CD4-positive, alpha-beta T cell (primary cell): Measurements from ENCODE around the gene STOM. TPM values are rescaled to one million over a fixed set of nuclear protein-coding genes. Genes with fewer than 3 reads are reported as not detected.

Source experiments
- ATAC-seq: fragments of 200-7000 bp; cut with Tn5 transposase; one replicate; pipeline ENCODE4 v1.10.0; 2022; ENCODE audit warnings: mild to moderate bottlenecking; ENCODE audit not compliant: poor library complexity
- CTCF ChIA-PET: fragments of 350-600 bp; sonication (Branson Sonifier 250); formaldehyde crosslinking; loops from one replicate; lab custom pipeline; 2021; ENCODE audit warnings: antibody characterized with exemption, inconsistent platforms; lab: Charles Lee
- POLR2A ChIA-PET: fragments of 350-600 bp; sonication (Branson Sonifier 250); formaldehyde crosslinking; loops from one replicate; lab custom pipeline; 2021; ENCODE audit warnings: antibody characterized with exemption, inconsistent platforms; lab: Charles Lee
- DNase-seq, 14 experiments: peaks; one replicate each; pipeline ENCODE4 v3.0.0-alpha.2; 2013 to 2020; ENCODE audit warnings: mixed read lengths in 2 of 14
- H3K27ac ChIP-seq, 2 donors: one replicate each; pipeline versions ENCODE4 v1.5.1 to v1.7.0; 2013; ENCODE audit warnings: low read length in 2 of 2, low read depth in 1 of 2, mild to moderate bottlenecking in 1 of 2
- H3K27me3 ChIP-seq, 2 experiments: 1 replicate in 1 of 2; 2 replicates in 1 of 2; pipeline versions ENCODE4 v1.6.1 to v1.7.0; 2013; ENCODE audit warnings: low read length in 2 of 2, control low read depth in 1 of 2, mild to moderate bottlenecking in 1 of 2, moderate library complexity in 1 of 2; ENCODE audit not compliant: insufficient read depth in 2 of 2, control insufficient read depth in 1 of 2
- H3K36me3 ChIP-seq: one replicate; pipeline ENCODE4 v1.6.1; 2013; ENCODE audit warnings: low read length, control low read depth; ENCODE audit not compliant: insufficient read depth
- H3K4me1 ChIP-seq: one replicate; pipeline ENCODE4 v1.6.1; 2013; ENCODE audit warnings: low read length, control low read depth; ENCODE audit not compliant: insufficient read depth
- H3K4me3 ChIP-seq: one replicate; pipeline ENCODE4 v1.5.1; 2013; ENCODE audit warnings: mild to moderate bottlenecking, low read length, moderate library complexity
- H3K9me3 ChIP-seq, 2 experiments: 1 replicate in 1 of 2; 2 replicates in 1 of 2; pipeline versions ENCODE4 v1.6.1 to v1.7.0; 2013; ENCODE audit warnings: low read length in 2 of 2, mild to moderate bottlenecking in 2 of 2, control low read depth in 1 of 2, moderate library complexity in 1 of 2; ENCODE audit not compliant: control insufficient read depth in 1 of 2, insufficient read depth in 1 of 2
- H3K27ac Mint-ChIP-seq: one replicate; pipeline ENCODE4 v1.8.0; 2020; ENCODE audit warnings: mixed read lengths
- H3K27me3 Mint-ChIP-seq: one replicate; pipeline ENCODE4 v1.8.0; 2021; ENCODE audit warnings: mixed read lengths
- H3K36me3 Mint-ChIP-seq: one replicate; pipeline ENCODE4 v1.8.0; 2021; ENCODE audit warnings: low read depth, mixed read lengths
- H3K4me1 Mint-ChIP-seq: one replicate; pipeline ENCODE4 v1.8.0; 2021; ENCODE audit warnings: low read depth, mixed read lengths
- H3K4me3 Mint-ChIP-seq: one replicate; pipeline ENCODE4 v1.8.0; 2020; ENCODE audit warnings: mild to moderate bottlenecking, mixed read lengths
- H3K9me3 Mint-ChIP-seq: one replicate; pipeline ENCODE4 v1.8.0; 2020; ENCODE audit warnings: mixed read lengths
- intact Hi-C, 2 experiments: fragments of 100-400 bp; cut with DNase I in 1 of 2; cut with micrococcal nuclease in 1 of 2; formaldehyde crosslinking; loops; one replicate each; pipeline versions ENCODE4 v1.15.1 to v1.9.0; 2023 to 2025; cut with DNase I, micrococcal nuclease
- total RNA-seq, 174 experiments: library from RNA in 2 of 174; stranded (reverse) in 2 of 174; gene quantifications; one replicate each; pipeline ENCODE4 v1.2.3 and lab custom pipeline; 2021 to 2026
- TF ChIP-seq, protein P1 (sequence below): fragments of 200-600 bp; IDR thresholded peaks from one replicate; pipeline ENCODE4 v1.8.0; 2022; ENCODE audit warnings: antibody characterized with exemption, mild to moderate bottlenecking

STOM gene
- total RNA-seq, 2 experiments from 2014 or later: 26.1 to 27.9 TPM

DNA sequence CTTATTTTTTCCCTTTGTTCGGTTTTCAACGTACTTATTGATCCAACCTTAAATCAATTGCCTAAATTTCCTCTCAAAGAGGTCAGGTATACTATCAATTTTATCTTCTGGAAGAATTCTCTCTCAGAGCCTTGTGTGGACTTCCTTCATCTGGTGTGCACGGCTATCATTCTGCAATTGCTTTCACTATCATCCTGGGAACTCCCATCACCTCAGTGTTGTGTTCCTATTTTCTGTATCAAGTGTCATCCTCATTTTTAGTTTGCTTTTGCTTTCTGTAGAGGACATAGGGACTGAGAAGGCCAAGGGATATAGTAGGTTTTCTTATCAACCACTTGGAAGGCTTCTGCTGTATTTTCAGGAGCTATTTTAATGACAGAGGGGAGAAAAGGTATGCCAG, 11.3 kb downstream of the STOM start:
- intact Hi-C loops: no loop called here
- Histone ChIP-seq H3K4me1 (peaks cover 42% of the 10 kb centered on the region), H3K4me3 (peak overlapping the region; percentile 7), H3K9me3 (no peaks in the 10 kb centered on the region), H3K27ac (peak overlapping the region in 1 of 2 donors; percentile 43), H3K27me3 (no peaks in the 10 kb centered on the region), H3K36me3 (peaks cover 13% of the 10 kb centered on the region)
- DNase-seq: peak in 3 of 14 experiments; percentile 55 to 76 (median 60)
- H3K36me3 Mint-ChIP-seq: peaks cover 5% of the 10 kb centered on the region
- peaks cover 61% of the 10 kb centered on the region for H3K4me1 Mint-ChIP-seq
- no peak for ATAC-seq
- ChIA-PET CTCF (interaction anchor here (1.8 to 1.9 kb wide), 2 partner anchors 9 to 39 kb away, joined by 5 to 11 read pairs; no protein-coding TSS in a partner anchor), POLR2A (interaction anchor here (1.6 kb wide), 1 partner anchor 9 kb away, joined by 5 read pairs; no protein-coding TSS in a partner anchor)
- peak overlapping the region; percentile 49 for H3K4me3 Mint-ChIP-seq
- TF ChIP-seq, protein P1, sequence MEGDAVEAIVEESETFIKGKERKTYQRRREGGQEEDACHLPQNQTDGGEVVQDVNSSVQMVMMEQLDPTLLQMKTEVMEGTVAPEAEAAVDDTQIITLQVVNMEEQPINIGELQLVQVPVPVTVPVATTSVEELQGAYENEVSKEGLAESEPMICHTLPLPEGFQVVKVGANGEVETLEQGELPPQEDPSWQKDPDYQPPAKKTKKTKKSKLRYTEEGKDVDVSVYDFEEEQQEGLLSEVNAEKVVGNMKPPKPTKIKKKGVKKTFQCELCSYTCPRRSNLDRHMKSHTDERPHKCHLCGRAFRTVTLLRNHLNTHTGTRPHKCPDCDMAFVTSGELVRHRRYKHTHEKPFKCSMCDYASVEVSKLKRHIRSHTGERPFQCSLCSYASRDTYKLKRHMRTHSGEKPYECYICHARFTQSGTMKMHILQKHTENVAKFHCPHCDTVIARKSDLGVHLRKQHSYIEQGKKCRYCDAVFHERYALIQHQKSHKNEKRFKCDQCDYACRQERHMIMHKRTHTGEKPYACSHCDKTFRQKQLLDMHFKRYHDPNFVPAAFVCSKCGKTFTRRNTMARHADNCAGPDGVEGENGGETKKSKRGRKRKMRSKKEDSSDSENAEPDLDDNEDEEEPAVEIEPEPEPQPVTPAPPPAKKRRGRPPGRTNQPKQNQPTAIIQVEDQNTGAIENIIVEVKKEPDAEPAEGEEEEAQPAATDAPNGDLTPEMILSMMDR: no peak
- no peaks in the 10 kb centered on the region for H3K27me3 Mint-ChIP-seq
- H3K27ac Mint-ChIP-seq: peak overlapping the region; percentile 55
- H3K9me3 Mint-ChIP-seq: no peaks in the 10 kb centered on the region

DNA sequence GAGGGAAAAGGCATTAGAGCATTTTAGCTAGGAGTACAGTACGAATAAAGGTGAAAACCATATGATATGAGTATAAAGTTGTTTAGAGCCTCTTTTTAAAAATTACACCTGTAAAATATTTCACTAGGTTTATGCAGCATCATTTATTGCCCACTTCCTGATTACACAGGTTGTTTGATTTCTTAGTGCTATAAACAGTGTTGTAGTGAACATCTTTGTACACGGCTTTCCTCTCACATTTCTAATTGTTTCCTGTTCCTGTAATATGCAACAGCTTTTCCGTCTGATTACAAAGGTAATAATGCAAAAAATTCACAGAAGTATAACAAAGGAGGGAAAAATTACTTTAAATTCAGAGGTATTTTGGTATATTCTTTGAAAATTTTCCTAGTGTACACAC, 13.0 kb downstream of the STOM start:
- Mint-ChIP-seq H3K4me3 (peak overlapping the region; percentile 61), H3K9me3 (no peaks in the 10 kb centered on the region), H3K27me3 (no peaks in the 10 kb centered on the region), H3K4me1 (peaks cover 58% of the 10 kb centered on the region), H3K36me3 (peaks cover 22% of the 10 kb centered on the region), H3K27ac (peak overlapping the region; percentile 65)
- ChIA-PET CTCF (interaction anchor here (1.8 kb wide), 1 partner anchor 8 kb away, joined by 5 read pairs; no protein-coding TSS in a partner anchor), POLR2A (interaction anchor here (1.0 kb wide), 1 partner anchor 12 kb away, joined by 4 read pairs; no protein-coding TSS in a partner anchor)
- no peak overlapping the region for H3K27ac ChIP-seq
- no peaks in the 10 kb centered on the region for H3K27me3 ChIP-seq
- peaks cover 19% of the 10 kb centered on the region for H3K36me3 ChIP-seq
- intact Hi-C loops: no loop called here
- H3K4me1 ChIP-seq: peaks cover 53% of the 10 kb centered on the region
- ATAC-seq (peak; percentile 35), DNase-seq (peak in 1 of 14 experiments; percentile 76)
- TF ChIP-seq, protein P1: no peak
- no peaks in the 10 kb centered on the region for H3K9me3 ChIP-seq
- no peak overlapping the region for H3K4me3 ChIP-seq

DNA sequence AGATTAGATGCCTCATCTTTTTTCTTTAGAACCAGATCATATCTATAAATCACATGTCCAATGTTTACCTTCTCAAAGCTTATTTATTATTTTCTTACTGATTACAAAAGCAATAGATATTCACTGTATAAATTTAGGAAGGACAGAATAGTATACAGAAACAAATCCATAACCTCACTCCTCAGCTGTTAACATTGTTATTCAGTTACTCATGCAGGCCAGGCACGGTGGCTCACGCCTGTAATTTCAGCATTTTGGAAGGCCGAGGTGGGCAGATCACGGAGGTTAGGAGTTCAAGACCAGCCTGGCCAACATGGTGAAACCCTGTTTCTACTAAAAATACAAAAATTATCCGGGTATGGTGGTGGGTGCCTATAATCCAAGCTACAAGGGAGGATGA, 15.3 kb downstream of the STOM start:
- H3K27me3 ChIP-seq: no peaks in the 10 kb centered on the region
- peaks cover 29% of the 10 kb centered on the region for H3K36me3 Mint-ChIP-seq
- H3K4me3 ChIP-seq: no peak overlapping the region
- H3K27me3 Mint-ChIP-seq: no peaks in the 10 kb centered on the region
- peaks cover 33% of the 10 kb centered on the region for H3K36me3 ChIP-seq
- ChIA-PET CTCF (interaction anchor here (1.4 to 2.2 kb wide), 2 partner anchors 9 to 35 kb away, joined by 5 to 8 read pairs; no protein-coding TSS in a partner anchor), POLR2A (interaction anchor here (1.2 to 2.5 kb wide), 2 partner anchors 9 to 14 kb away, joined by 8 to 11 read pairs; no protein-coding TSS in a partner anchor)
- intact Hi-C loops: no loop called here
- H3K4me1 Mint-ChIP-seq: peaks cover 48% of the 10 kb centered on the region
- H3K27ac ChIP-seq: no peak overlapping the region
- H3K4me1 ChIP-seq: peaks cover 57% of the 10 kb centered on the region
- no peak overlapping the region for H3K27ac Mint-ChIP-seq
- TF ChIP-seq, protein P1: no peak
- DNase-seq (no peak), ATAC-seq (no peak)
- H3K9me3 ChIP-seq: no peaks in the 10 kb centered on the region
- H3K4me3 Mint-ChIP-seq: no peak overlapping the region
- H3K9me3 Mint-ChIP-seq: no peaks in the 10 kb centered on the region
